GM18502 (cell line): ENCODE results near the gene GALNT9.
"Not testable (repeated sequence)": the region's sequence is repeated elsewhere in the genome, so short reads cannot be mapped to it uniquely, and the experiment has no call there.

Source experiments
- ATAC-seq: cut with Tn5 transposase; IDR thresholded peaks from one replicate; pipeline ENCODE4 v1.9.1; 2021; ENCODE audit warnings: mild to moderate bottlenecking; ENCODE audit not compliant: unreplicated experiment, poor library complexity

GALNT9 gene

GRCh38 chr12:132207083-132207775 lies 122.2 kb downstream of the GALNT9 start:
- no peak for ATAC-seq

GRCh38 chr12:132206046-132206434 lies 123.3 kb downstream of the GALNT9 start:
- ATAC-seq, result no peak

- no peak for ATAC-seq
Observed at GRCh38 chr12:132205271-132206045, 123.9 kb downstream of the GALNT9 start.

- no peak for ATAC-seq
Observed at GRCh38 chr12:132204793-132205270, 124.6 kb downstream of the GALNT9 start.

- ATAC-seq, result no peak
Observed at GRCh38 chr12:132204063-132204792, 125.2 kb downstream of the GALNT9 start.

GRCh38 chr12:132202929-132203721 lies 126.3 kb downstream of the GALNT9 start:
- ATAC-seq, result no peak

GRCh38 chr12:132201391-132202120 lies 127.8 kb downstream of the GALNT9 start:
- no peak for ATAC-seq

- no peak for ATAC-seq
Observed at GRCh38 chr12:132200800-132201199, 128.6 kb downstream of the GALNT9 start.

- no peak for ATAC-seq
Observed at GRCh38 chr12:132199526-132200319, 129.7 kb downstream of the GALNT9 start.

- no peak for ATAC-seq
Observed at GRCh38 chr12:132199101-132199500, 130.3 kb downstream of the GALNT9 start.

GRCh38 chr12:132197581-132198354 lies 131.6 kb downstream of the GALNT9 start:
- no peak for ATAC-seq

- ATAC-seq, result no peak
Observed at GRCh38 chr12:132196873-132197390, 132.5 kb downstream of the GALNT9 start.

- ATAC-seq, result no peak
Observed at GRCh38 chr12:132196038-132196872, 133.1 kb downstream of the GALNT9 start.

- ATAC-seq, result not testable (repeated sequence)
Observed at GRCh38 chr12:132195242-132195641, 134.1 kb downstream of the GALNT9 start.

- no peak for ATAC-seq
Observed at GRCh38 chr12:132194556-132194955, 134.8 kb downstream of the GALNT9 start.

GRCh38 chr12:132194056-132194455 lies 135.3 kb downstream of the GALNT9 start:
- ATAC-seq, result no peak
